ENCODE data around the gene DLG1.

- TF ChIP-seq POLR2A (IDR thresholded peaks at IDR 0.05): no peak
- TF ChIP-seq, protein P1, sequence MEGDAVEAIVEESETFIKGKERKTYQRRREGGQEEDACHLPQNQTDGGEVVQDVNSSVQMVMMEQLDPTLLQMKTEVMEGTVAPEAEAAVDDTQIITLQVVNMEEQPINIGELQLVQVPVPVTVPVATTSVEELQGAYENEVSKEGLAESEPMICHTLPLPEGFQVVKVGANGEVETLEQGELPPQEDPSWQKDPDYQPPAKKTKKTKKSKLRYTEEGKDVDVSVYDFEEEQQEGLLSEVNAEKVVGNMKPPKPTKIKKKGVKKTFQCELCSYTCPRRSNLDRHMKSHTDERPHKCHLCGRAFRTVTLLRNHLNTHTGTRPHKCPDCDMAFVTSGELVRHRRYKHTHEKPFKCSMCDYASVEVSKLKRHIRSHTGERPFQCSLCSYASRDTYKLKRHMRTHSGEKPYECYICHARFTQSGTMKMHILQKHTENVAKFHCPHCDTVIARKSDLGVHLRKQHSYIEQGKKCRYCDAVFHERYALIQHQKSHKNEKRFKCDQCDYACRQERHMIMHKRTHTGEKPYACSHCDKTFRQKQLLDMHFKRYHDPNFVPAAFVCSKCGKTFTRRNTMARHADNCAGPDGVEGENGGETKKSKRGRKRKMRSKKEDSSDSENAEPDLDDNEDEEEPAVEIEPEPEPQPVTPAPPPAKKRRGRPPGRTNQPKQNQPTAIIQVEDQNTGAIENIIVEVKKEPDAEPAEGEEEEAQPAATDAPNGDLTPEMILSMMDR (IDR thresholded peaks at IDR 0.05): no peak
These were observed 44.7 kb upstream of the DLG1 start for GRCh38 chr3:197343111-197343510.
